AG08395 (cell line): ENCODE measurements around the gene ZNF22.

Experiments used
- DNase-seq: peaks from one replicate; pipeline ENCODE4 v3.0.0; 2012; ENCODE audit warnings: mixed read lengths, low spot score

The ZNF22 gene

DNA sequence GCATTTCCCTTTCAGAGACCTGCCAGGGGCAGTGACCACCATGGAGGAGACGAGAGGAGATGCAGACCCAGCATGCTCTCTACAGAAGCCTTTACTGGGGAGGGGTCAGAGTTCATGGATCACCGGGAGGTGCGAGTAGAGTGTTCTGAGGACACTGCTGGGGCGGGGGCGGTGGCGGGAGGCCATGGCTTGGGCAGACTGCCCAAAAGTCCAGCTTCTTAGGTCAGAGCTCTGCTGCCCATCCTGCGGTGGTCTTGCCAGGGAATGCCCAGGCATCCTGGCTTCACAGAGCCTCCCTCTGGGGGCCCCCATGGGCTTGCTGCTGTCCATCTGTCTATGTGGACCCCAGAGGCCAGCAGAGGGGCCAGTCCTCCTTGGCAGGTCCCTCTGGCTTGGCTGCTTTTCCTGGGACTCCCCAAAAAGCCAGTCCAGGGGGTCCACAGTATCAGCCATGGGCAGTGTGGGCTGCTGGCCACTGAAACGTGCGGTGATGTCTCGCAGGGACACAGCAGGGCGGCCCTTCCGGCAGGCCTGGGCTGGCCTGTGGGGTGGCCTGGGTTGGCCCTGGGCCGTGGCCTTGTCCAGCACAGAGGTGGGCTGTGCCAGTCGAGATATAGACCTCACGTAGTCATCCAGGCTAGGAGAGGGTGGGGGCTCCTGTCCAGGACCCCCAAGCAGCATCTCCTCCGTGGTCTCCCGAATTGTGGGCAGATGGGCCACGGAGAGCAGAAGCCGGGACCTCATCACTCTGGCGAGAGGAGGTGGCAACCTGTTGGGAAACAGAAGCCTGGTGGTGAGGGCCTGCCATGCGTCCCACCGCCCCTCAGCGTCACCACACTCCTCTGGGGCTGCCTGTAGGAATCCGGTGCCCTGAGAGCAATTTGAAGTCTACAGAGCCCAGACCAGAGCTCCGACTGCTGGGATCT is 23.2 kb upstream of the ZNF22 start:
- no peak for DNase-seq

DNA sequence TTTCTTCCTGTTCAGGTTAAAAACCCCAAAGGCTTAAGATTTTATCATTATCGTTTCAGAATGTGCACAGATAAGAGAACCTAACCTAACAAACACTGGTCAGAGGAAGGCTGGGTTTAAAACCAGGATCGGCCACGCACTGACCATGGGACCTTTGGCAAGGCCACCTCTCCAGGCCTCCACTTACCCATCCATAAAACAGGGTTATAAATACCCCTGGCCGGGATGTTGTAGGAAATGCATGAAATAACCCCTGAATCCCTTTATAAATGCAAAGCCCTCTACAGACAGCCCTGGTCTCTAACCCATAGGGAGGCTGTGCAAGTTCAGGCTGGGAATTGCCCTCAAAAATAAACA is 22.5 kb upstream of the ZNF22 start:
- DNase-seq, result no peak

DNA sequence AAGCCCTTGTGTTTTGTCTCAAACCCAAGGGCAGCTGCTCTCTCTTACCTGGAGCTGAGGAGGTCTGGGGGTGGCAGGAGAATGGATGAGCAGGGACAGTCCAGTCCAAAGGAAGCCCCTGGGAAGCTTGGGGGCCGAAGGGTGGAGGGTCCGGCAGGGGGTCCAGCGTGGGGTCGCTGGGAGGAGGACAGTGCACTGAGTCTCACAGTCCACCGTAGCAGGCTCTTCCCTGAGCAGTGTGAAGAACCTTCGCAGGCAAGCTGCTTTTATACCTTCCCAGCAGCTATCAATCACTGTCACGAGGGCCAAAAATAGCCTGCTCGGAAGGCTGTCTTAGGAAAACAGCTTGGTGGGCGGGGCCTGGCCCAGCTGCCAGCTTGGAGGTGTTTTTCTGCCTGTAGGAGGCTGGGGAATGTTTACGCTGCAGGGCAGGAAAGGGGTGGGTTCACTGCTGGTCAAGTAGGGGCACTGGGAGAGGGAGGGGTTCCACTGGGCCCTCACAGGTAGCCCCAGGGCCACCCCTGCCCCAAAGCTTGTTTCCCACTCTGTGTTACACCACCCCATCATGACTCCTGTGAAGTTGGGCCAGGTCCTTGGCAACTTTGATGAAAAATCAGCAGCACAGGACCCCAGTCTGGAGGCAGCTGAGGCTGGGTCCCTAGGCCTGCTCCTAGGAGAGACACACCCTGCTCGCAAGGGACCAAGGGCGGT is 22.0 kb upstream of the ZNF22 start, which contains the start of gene DEPP1:
TSS of gene DEPP1 (minus strand) at position 240 of the 711 bp plus-strand sequence. CDS start 779 bp downstream, outside the sequence.
- peak; percentile 79 for DNase-seq

DNA sequence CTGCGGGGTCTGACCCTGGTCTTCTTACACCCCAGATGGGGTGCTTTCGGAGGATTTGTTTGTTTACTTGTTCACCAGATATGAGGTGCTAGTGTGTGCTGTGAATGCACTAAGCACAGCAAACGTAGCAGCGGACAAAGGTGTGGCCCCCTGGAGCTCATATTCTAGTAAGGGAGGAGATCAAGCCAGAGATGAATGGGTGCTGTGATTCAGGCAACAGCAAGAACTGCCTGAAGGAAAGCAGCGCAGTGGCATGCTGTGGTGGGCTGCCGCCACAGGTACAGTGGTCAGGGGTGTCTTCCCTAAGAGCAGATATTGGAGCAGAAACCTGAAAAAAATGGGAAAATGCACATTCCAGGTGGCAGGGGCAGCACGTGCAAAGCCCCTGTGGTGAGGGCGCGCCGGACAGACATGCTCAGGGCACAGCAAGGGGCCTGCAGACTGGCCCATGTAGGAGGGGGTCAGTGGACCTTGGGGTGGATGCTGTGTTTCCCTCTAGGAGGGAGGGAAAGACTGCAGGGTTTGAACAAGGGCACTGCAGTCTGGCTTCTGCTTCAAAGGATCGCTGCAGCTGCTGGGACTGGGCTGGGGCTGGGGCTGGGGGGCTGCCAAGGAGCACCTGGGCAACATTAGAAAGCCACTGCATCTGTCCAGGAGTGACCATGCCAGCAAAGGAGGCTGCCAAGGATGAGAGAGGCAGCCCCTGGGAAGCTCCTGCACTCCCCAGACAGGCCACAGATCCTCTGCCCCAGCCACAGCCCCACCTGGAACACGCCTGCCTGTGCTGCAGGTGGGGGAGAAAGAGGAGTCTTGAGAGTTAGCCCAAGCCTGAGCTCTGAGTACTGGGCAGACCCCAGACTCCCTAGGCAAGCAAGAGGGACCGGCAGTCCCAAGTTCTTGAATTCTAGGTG is 21.2 kb upstream of the ZNF22 start:
- no peak for DNase-seq

DNA sequence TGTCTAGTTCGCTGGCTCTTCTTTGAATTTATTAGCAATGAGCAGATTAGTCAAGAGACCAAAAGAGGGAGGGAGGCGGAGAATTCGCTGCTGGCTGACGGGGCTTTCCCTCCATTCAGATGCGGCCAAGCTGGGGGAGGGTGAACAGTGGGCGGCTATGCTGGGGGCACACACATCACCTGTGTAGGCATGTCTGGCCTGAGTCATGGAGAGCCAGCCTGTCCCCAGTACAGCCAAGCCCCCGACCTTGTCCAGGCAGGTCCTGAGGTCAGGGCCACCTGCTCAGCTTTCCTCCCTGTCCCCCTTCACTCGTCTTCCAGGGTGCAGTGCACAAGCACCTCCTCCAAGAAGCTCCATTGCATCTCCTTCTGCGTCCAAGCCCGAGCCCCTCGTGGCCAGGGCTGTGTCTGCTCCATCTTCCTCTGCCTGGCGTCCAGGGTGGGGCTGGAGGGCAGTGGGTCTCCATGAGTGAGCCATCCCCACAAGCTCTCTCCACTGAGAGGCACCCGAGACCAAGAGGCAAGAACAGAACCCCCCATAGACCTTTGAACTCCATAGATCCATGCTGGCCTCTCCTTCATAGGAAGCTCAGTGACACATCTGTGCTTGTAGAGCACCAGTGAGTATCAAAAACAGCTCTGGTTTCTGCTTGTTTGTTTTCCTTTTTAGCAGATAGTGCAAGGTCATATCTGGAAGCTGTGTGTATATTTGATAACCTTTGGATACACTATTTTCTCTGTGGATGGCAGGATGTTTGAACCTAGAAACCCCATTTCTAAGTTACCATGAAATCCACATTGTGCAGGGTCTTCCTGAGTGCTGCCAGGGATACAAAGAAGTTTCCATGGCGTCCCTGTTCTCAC is 20.2 kb upstream of the ZNF22 start:
- DNase-seq, result no peak

DNA sequence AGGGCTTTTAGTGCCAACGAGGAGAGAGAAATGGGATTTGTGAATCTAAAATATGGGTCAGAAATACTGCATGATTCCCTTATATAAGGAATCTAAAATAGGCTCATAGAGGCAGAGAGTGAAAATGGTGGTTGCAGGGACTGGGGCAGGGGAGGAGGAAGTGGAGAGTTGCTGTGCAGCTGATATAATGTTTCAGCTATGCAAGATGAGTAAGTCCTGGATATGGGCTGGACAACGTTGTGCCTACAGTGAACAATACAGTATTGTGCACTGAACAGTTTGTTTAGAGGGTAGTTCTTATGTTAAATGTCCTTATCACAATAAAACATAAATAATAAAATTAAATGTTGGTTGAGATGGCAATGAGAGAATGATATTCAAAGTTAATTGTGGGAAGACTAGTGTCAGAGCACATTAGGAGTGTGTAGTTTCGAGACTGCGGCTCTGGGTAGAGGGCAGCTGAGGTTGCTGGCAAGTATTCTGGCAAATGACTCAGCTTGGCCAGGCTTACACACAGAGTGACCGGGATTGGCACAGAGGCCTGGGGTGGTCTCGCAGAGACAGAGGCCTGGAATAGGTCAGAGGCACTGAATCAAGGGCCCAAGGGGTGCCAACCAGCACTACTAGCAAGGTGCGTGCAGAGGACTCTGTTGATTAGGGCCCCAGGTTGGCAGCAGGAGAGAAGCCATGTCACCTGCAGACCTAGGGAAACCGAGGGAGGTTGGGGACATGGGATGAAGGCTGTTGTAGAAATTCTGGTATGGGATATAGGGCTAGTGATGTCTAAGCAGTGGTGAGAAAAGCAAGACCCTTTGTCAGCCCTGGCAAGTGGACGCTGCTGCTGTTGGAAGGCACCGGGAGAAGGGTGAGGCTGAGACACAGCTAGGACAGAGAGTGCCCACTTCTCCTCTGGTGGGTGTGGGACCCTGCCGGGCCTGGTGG is 19.3 kb upstream of the ZNF22 start:
- peak; percentile 88 for DNase-seq

DNA sequence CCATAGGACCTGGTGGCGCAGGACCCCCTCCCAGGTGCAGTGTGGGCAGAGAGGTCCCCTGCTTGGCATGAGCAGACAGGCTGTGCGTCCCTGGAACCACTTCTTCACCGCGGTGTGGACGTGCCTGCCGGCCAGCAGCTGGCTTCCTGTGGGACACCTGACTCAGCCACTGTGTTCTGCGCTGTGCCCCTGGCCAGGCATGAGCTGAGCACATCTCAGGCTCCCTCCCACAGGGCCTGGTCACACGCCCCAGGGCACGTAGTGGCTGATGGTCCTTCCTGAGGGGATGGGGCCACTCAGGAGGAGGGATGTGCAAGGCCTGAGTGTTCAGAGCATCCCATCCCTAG is 18.6 kb upstream of the ZNF22 start:
- DNase-seq, result no peak

DNA sequence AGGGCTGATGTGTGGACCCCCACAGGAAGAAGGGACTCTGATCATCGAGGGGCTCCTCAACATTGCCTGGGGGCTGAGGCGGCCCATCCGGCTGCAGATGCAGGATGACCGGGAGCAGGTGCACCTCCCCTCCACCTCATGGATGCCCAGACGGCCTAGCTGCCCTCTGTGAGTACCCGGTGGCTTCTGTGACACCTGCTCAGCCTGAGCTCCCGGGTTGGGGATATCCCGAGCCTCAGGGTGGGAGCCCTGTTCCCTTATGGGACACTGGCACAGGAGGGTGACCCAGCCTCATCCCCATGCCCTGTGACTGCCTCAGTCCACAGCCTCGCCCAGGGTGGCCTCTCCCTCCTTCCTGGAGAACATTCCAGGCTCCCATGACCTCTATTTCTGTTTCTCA is 18.2 kb upstream of the ZNF22 start:
- no peak for DNase-seq

DNA sequence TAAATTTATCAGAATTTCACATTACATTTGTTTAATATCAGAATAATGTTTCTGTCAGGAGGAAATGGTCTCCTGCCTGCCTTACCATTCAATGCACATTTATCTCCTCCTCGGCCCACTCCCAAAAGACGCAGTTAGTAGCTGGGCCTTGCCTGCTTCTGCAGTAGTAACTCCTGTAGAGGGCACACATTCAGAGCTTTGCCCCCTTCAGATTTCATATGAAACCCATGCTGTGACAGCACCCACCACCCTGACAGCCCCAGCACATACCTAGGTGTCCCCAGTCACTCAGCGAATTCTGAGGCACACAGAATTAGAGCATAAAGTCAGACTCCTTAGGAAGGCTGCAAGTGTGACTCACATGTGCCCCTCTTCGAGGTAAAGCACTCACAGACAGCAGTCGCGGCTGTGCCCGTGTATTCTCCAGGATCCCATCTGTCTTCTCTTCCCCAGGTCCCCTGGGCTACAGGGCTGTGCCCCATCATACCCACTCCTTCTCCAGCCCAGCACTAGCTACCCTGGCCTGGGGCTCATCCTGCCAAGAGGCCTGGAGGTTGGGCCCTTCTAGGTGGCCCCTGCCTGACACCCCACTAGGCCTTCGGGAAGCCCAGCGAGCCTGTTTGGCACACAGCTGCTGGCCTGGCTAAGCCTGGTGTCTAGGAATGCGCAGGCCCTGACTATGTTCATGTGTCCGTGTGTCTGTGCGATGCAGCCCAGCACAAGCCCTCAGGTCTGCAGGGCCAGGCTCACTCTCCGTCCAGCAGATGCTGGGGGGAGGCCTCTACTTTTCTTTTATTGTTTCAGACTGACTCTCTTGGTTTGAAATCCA is 17.4 kb upstream of the ZNF22 start:
- no peak for DNase-seq

DNA sequence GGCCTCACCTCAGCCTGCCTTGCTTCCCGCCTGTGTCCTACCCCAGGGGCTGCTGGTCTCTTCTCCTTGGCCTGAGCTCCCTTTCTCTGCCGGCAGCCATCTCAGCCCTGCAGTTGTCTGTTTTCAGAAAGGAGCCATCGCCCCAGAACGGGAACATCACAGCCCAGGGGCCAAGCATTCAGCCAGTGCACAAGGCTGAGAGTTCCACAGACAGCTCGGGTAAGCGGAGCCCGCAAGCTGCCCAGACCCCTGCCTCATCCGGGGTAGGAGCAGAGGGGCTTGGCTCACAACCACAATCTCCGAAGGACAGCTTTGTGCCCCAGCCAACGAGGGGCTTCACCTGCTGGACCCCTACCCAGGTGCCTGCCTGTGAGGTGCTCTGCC is 16.8 kb upstream of the ZNF22 start:
- DNase-seq, result no peak

DNA sequence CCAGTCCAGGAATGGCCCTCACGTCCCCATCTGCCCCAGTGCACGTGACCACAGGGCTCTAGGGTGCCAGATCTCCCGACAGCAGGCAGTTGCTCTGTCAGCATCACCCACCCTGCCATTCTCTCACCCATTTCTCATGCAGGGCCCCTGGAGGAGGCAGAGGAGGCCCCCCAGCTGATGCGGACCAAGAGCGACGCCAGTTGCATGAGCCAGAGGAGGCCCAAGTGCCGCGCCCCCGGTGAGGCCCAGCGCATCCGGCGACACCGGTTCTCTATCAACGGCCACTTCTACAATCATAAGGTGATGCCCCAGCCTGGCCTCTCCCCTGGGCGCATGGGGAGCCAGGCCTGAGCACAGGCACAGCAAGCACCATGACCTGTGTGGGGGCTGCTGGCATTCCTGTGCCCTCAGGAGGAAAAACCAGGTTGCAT is 16.0 kb upstream of the ZNF22 start:
- DNase-seq, result no peak

DNA sequence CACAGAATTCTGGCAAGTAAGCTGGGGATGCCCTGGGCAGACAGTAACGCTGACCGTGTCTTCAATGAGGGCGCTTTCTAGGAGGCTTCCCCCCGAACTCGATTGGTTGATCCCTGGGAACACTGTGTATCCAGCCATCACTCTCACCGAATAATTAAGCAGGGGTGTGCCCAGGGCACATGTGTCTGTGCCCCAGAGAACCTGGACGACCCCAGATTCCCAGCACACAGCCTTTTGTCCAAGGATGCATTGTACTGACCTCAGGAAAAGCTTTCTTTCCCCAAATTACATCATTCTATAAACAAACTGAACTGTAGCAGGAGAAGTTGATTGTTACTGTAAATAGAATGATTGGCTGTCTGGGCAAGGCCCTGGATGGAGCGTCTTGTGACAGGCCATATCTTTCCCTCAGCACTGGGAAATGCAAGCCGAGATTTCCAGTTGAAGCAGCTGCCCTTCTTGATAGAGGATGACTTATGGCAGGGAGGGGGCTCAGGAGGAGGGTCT is 15.5 kb upstream of the ZNF22 start:
- DNase-seq, result no peak

DNA sequence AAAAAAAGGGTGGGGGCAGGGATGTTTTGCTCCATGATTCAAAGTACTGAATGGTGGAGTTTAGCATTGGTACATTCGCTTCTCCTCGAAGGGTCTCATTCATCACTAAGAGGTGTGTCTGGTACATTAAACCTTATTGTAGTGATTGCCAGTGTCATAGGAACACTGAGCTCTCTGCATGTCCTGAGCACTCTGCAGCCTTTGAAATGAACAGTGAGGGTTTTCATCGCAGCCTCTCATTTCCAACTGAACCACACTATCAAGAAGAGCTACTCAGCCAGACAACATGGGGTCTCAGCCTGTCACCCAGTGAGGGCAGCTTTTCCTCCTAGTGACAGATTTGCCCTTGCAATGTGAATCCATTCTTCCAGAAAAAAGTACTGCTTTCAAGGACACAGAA is 14.5 kb upstream of the ZNF22 start:
- no peak for DNase-seq

DNA sequence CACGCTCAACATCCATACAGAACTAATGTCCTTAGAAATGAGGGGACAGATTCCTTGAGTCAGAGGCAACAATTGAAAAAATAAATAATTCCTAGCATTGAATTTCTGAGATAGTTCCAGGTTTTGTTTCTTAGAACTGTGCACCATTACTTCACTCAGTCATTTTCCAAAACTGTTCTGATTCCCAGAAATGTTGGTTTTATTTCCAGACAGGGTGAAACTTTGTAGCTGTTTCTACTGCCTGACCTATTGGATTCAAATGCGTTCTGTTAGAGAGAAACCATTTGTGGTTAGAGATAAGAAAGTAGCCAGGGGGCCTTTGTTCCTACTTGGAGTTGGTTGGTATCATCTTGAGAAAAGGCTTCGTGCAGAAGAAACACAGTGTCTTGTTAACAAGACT is 14.1 kb upstream of the ZNF22 start:
- no peak for DNase-seq

DNA sequence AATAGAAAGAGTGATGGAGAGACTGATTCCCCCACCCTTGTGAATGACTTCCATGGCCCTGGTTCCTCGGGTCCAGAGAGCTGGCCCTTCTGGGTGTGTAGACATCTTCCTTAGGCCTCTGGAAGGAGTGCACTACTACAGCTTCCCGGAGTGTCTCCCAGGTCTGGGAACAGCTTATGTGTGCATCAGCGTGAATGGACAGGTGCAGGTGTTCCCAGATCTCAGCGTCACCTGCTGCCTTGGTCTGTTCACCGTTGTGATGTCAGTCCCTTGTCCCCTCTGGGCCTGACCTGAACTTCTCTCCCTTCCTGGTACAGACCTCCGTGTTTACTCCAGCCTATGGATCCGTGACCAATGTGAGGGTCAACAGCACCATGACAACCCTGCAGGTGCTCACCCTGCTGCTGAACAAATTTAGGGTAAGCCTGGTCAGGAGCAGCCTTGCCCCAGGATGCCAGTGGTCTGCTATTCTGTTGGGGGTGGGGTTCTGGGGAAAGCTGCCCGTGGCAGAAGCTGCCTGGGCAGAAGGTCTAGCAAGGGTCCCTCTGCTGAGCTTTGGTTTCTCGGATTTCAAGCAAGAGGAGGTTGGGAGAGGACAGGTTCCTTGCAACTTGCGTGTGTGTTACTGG is 11.7 kb upstream of the ZNF22 start:
- no peak for DNase-seq

DNA sequence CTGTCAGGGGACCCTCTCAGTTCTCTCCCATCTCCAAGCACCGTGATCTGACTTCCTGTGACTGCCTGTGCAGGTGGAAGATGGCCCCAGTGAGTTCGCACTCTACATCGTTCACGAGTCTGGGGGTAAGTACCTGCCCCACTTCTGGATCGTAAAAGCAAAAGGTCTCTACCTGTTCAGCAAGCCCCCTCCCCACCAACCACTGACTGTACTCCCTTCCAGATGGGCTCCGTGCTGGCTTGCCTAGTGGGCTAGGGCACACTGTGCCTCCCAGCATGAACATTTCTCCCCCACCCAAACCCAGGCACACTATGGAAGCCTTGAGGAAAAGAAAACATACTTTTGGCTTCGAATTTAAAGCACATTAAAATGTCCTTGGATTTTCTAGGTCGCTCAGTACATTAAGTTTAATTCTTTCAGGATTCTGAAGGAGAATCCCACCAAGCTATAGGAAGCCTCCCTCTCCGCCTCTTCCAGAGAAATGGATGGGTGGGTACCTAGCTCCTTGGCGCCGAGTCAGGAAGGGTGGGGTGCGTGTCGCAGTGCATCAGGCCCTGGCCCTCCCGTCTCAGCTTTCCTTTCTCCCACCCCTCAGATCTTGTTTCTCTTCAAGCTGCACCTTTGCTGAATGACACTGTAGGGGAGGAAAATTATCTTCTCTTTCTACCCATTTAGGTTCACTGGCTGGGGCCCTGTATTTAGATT is 11.0 kb upstream of the ZNF22 start:
- DNase-seq, result no peak

DNA sequence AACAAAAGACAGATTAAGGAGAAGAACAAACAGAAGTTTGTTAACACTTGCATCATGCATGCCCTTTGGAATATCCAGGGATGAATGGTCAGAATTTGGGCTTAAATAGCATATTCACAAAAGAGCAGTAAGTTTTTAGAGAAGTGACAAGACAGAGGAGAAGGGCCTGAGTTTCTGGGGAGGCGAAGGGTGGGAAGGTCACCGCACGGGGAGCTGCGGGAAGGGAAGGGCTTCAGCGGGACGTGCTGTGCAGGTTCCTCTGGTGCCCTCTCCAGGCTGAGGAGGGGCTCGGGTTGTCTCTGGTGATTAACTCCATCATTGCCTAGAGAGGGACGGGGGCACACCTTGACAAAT is 10.4 kb upstream of the ZNF22 start:
- no peak for DNase-seq

DNA sequence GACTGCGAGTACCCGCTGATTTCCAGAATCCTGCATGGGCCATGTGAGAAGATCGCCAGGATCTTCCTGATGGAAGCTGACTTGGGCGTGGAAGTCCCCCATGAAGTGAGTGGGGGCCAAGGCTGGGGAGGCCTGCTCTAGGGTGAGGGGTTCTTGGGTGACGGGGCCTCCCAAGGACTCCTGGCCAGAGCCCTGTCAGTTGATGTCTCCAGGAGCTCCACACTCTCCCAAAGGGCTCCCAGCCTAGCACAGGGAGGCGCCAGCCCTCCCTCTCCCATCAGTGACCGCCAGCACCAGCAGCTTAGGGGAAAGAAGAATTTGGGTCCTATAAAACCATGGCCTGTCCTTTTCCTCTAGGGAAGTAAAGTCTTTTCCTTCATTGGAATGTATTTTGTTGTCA is 9.8 kb upstream of the ZNF22 start:
- no peak for DNase-seq
